GM18870 (cell line): ENCODE results near the gene REG3A.

Source experiments
- ATAC-seq: cut with Tn5 transposase; IDR thresholded peaks from one replicate; pipeline ENCODE4 v1.9.1; 2021; ENCODE audit warnings: moderate library complexity; ENCODE audit not compliant: unreplicated experiment

Gene REG3A

GRCh38 chr2:79159653-79160052 is at the start of gene REG3A:
Gene REG3A (minus strand): TSS chr2:79159753. CDS start chr2:79159405, 348 bp downstream.
- no peak for ATAC-seq

GRCh38 chr2:79200762-79201161 is 41.2 kb upstream of the REG3A start:
- peak; percentile 72 for ATAC-seq

- no peak for ATAC-seq
These were observed 32.3 kb upstream of the REG3A start for GRCh38 chr2:79191816-79192215.

GRCh38 chr2:79191081-79191480 is 31.5 kb upstream of the REG3A start:
- no peak for ATAC-seq

- ATAC-seq, result no peak
These were observed 29.9 kb upstream of the REG3A start for GRCh38 chr2:79189465-79189864.

GRCh38 chr2:79181617-79182016 is 22.1 kb upstream of the REG3A start:
- no peak for ATAC-seq

GRCh38 chr2:79180092-79180491 is 20.5 kb upstream of the REG3A start:
- no peak for ATAC-seq

- no peak for ATAC-seq
These were observed 19.5 kb upstream of the REG3A start for GRCh38 chr2:79179036-79179435.

GRCh38 chr2:79178076-79178674 is 18.6 kb upstream of the REG3A start:
- no peak for ATAC-seq

- no peak for ATAC-seq
These were observed 11.9 kb upstream of the REG3A start for GRCh38 chr2:79171348-79171958.

- ATAC-seq, result no peak
These were observed 3.2 kb upstream of the REG3A start for GRCh38 chr2:79162801-79163200.

- no peak for ATAC-seq
These were observed 2.6 kb upstream of the REG3A start for GRCh38 chr2:79162132-79162531.

- no peak for ATAC-seq
These were observed 523 bp downstream of the REG3A start for GRCh38 chr2:79159030-79159429.

GRCh38 chr2:79155826-79156476 is 3.6 kb downstream of the REG3A start:
- ATAC-seq, result no peak

- ATAC-seq, result no peak
These were observed 20.1 kb downstream of the REG3A start for GRCh38 chr2:79139423-79139822.

GRCh38 chr2:79138385-79138784 is 21.2 kb downstream of the REG3A start:
- ATAC-seq, result no peak

- no peak for ATAC-seq
These were observed 27.9 kb downstream of the REG3A start for GRCh38 chr2:79131687-79132086.

GRCh38 chr2:79129804-79130203 is 29.7 kb downstream of the REG3A start:
- no peak for ATAC-seq

- no peak for ATAC-seq
These were observed 30.3 kb downstream of the REG3A start for GRCh38 chr2:79129260-79129659.

- ATAC-seq, result no peak
These were observed 31.1 kb downstream of the REG3A start for GRCh38 chr2:79128406-79128805.

GRCh38 chr2:79125721-79125985 is 33.9 kb downstream of the REG3A start:
- no peak for ATAC-seq

- ATAC-seq, result no peak
These were observed 34.4 kb downstream of the REG3A start for GRCh38 chr2:79124907-79125720.
